Loucy (cell line): ENCODE results near the gene DCLK2.

Source experiments
- H2AFZ ChIP-seq: fragments of 200-600 bp; sonication (generic); 2 replicates; pipeline ENCODE4 v1.6.0; 2016; ENCODE audit warnings: antibody characterized with exemption, mild to moderate bottlenecking, low read length, moderate library complexity
- H3F3A ChIP-seq: fragments of 200-600 bp; 2 replicates; pipeline ENCODE4 v1.6.0; 2016; ENCODE audit warnings: antibody characterized with exemption, low read depth, mild to moderate bottlenecking
- H3K27me3 ChIP-seq: fragments of 200-600 bp; sonication (generic); 2 replicates; pipeline ENCODE4 v1.6.1; 2014; ENCODE audit warnings: low read length, mild to moderate bottlenecking; ENCODE audit not compliant: insufficient read depth, poor library complexity, severe bottlenecking
- H3K36me3 ChIP-seq: fragments of 200-600 bp; sonication (generic); 2 replicates; pipeline ENCODE4 v1.6.1; 2016; ENCODE audit warnings: low read length; ENCODE audit not compliant: insufficient read depth
- H3K4me1 ChIP-seq: fragments of 200-600 bp; sonication (generic); 2 replicates; pipeline ENCODE4 v1.5.1; 2014; ENCODE audit warnings: low read length, mild to moderate bottlenecking; ENCODE audit not compliant: insufficient read depth, poor library complexity, severe bottlenecking
- H3K4me2 ChIP-seq: fragments of 200-600 bp; sonication (generic); 2 replicates; pipeline ENCODE4 v1.6.0; 2014; ENCODE audit warnings: antibody characterized with exemption, low read length, low read depth, mild to moderate bottlenecking; ENCODE audit not compliant: poor library complexity, severe bottlenecking
- H3K4me3 ChIP-seq: fragments of 200-600 bp; sonication (generic); 2 replicates; pipeline ENCODE4 v1.5.1; 2014; ENCODE audit warnings: low read length, mild to moderate bottlenecking, mixed read lengths; ENCODE audit not compliant: poor library complexity, severe bottlenecking
- H3K79me2 ChIP-seq: fragments of 200-600 bp; sonication (generic); 2 replicates; pipeline ENCODE4 v1.6.1; 2014; ENCODE audit warnings: low read length; ENCODE audit not compliant: insufficient read depth
- H3K9ac ChIP-seq: fragments of 200-600 bp; sonication (generic); 2 replicates; pipeline ENCODE4 v1.6.0; 2014; ENCODE audit warnings: mild to moderate bottlenecking, low read depth, low read length, moderate library complexity; ENCODE audit not compliant: poor library complexity, severe bottlenecking
- H3K9me2 ChIP-seq: fragments of 200-600 bp; sonication (generic); replicated peaks from 2 replicates; pipeline ENCODE4 v1.6.1; 2016; ENCODE audit warnings: low read depth, low read length, mixed read lengths
- H3K9me3 ChIP-seq: fragments of 200-600 bp; sonication (generic); 2 replicates; pipeline ENCODE4 v1.6.1; 2014; ENCODE audit warnings: mild to moderate bottlenecking, antibody characterized with exemption, low read length, low read depth; ENCODE audit not compliant: insufficient read depth
- H4K20me1 ChIP-seq: fragments of 200-600 bp; sonication (generic); 2 replicates; pipeline ENCODE4 v1.6.0; 2014; ENCODE audit warnings: antibody characterized with exemption, low read length, mild to moderate bottlenecking; ENCODE audit not compliant: insufficient read depth, poor library complexity, severe bottlenecking
- EZH2phosphoT487 ChIP-seq: fragments of 200-600 bp; IDR thresholded peaks from 2 replicates; pipeline ENCODE4 v1.6.1; 2018; ENCODE audit warnings: antibody characterized with exemption, mild to moderate bottlenecking, moderate library complexity, borderline replicate concordance
- TF ChIP-seq, protein P1 (sequence below): fragments of 200-600 bp; sonication (generic); conservative IDR thresholded peaks from 2 replicates; pipeline ENCODE4 v1.5.1; 2014; ENCODE audit warnings: mild to moderate bottlenecking, antibody characterized with exemption, low read length

The DCLK2 gene

DNA sequence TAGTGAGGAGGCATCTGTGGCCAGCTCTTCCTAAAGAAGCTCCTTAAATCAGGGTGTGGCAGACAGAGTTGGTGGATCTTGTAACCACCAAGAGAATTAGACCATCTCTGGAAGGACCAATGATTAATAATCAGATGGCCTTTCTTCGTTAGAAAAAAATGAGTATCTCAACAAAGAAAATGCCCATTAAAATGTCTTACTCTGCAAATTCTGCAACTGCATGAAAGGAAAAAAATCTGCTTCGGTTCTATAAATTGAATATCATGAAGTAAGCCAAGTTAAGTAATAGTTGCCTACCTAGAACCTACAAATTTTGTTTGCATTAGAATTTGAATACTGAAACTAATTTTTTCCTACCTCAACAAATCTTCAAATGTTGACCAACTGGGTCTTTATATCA lies 4.2 kb upstream of the DCLK2 start:
- no peak for TF ChIP-seq EZH2phosphoT487
- TF ChIP-seq, protein P1, sequence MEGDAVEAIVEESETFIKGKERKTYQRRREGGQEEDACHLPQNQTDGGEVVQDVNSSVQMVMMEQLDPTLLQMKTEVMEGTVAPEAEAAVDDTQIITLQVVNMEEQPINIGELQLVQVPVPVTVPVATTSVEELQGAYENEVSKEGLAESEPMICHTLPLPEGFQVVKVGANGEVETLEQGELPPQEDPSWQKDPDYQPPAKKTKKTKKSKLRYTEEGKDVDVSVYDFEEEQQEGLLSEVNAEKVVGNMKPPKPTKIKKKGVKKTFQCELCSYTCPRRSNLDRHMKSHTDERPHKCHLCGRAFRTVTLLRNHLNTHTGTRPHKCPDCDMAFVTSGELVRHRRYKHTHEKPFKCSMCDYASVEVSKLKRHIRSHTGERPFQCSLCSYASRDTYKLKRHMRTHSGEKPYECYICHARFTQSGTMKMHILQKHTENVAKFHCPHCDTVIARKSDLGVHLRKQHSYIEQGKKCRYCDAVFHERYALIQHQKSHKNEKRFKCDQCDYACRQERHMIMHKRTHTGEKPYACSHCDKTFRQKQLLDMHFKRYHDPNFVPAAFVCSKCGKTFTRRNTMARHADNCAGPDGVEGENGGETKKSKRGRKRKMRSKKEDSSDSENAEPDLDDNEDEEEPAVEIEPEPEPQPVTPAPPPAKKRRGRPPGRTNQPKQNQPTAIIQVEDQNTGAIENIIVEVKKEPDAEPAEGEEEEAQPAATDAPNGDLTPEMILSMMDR, result no peak
- H3K4me2 ChIP-seq, result no peak overlapping the region
- no peaks in the 10 kb centered on the region for H4K20me1 ChIP-seq
- H3K79me2 ChIP-seq, result no peaks in the 10 kb centered on the region
- no peak overlapping the region for H2AFZ ChIP-seq
- H3F3A ChIP-seq, result no peaks in the 10 kb centered on the region
- no peaks in the 10 kb centered on the region for H3K4me1 ChIP-seq
- H3K4me3 ChIP-seq, result no peak overlapping the region
- H3K36me3 ChIP-seq, result no peaks in the 10 kb centered on the region
- H3K9me3 ChIP-seq, result no peaks in the 10 kb centered on the region
- no peaks in the 10 kb centered on the region for H3K9me2 ChIP-seq
- no peak overlapping the region for H3K9ac ChIP-seq
- no peaks in the 10 kb centered on the region for H3K27me3 ChIP-seq

- TF ChIP-seq EZH2phosphoT487, result no peak
- TF ChIP-seq, protein P1, result no peak
- Histone ChIP-seq H3K4me1 (no peaks in the 10 kb centered on the region), H3K79me2 (no peaks in the 10 kb centered on the region), H3K9me3 (no peaks in the 10 kb centered on the region), H2AFZ (no peak overlapping the region), H3K4me2 (no peak overlapping the region), H3K9ac (no peak overlapping the region), H3K27me3 (no peaks in the 10 kb centered on the region), H3K4me3 (no peak overlapping the region), H3K36me3 (no peaks in the 10 kb centered on the region), H3F3A (no peaks in the 10 kb centered on the region), H4K20me1 (no peaks in the 10 kb centered on the region), H3K9me2 (no peaks in the 10 kb centered on the region)
Measured at GRCh38 chr4:150078579-150079080, 385 bp downstream of the DCLK2 start.

GRCh38 chr4:150079081-150079581 lies 886 bp downstream of the DCLK2 start:
- TF ChIP-seq EZH2phosphoT487, result no peak
- no peak overlapping the region for H2AFZ ChIP-seq
- no peak overlapping the region for H3K4me2 ChIP-seq

DNA sequence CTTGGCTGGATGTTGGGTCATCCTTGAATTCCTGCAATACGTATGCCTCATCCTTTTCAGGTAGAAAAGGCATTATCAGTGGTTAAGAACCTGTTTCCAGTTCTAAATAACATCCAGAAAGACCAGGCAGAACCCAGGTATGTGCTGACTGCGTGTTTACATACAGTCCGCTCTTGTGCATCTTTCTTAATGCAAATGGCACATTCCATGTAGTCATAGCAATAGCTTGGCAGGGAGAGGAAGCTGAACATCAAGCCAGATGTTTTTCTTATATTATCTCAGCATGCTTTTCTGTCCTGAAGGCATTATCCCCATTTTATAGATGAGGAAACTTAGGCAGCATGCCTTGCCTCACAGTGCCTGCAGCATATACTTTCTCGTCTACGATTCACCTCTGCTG lies 2.1 kb downstream of the DCLK2 start:
- H3K9me3 ChIP-seq, result no peaks in the 10 kb centered on the region
- no peaks in the 10 kb centered on the region for H3K27me3 ChIP-seq
- H3K79me2 ChIP-seq, result no peaks in the 10 kb centered on the region
- H4K20me1 ChIP-seq, result no peaks in the 10 kb centered on the region
- H3K4me3 ChIP-seq, result no peak overlapping the region
- no peaks in the 10 kb centered on the region for H3F3A ChIP-seq
- no peaks in the 10 kb centered on the region for H3K36me3 ChIP-seq
- H2AFZ ChIP-seq, result no peak overlapping the region
- no peak overlapping the region for H3K4me2 ChIP-seq
- H3K9ac ChIP-seq, result no peak overlapping the region
- H3K4me1 ChIP-seq, result no peaks in the 10 kb centered on the region
- no peak for TF ChIP-seq EZH2phosphoT487
- TF ChIP-seq, protein P1, result no peak
- H3K9me2 ChIP-seq, result no peaks in the 10 kb centered on the region

More at GRCh38 chr4:150079081-150079581, 886 bp downstream of the DCLK2 start:
- no peak overlapping the region for H3K4me3 ChIP-seq
- no peaks in the 10 kb centered on the region for H3K9me3 ChIP-seq
- no peaks in the 10 kb centered on the region for H3K9me2 ChIP-seq
- no peak overlapping the region for H3K9ac ChIP-seq
- no peaks in the 10 kb centered on the region for H3K4me1 ChIP-seq
- H3K27me3 ChIP-seq, result no peaks in the 10 kb centered on the region
- H3K79me2 ChIP-seq, result no peaks in the 10 kb centered on the region
- no peaks in the 10 kb centered on the region for H3F3A ChIP-seq
- H4K20me1 ChIP-seq, result no peaks in the 10 kb centered on the region
- no peaks in the 10 kb centered on the region for H3K36me3 ChIP-seq
